ENCODE results near the gene ETNPPL. TPM values are rescaled to one million over a fixed set of nuclear protein-coding genes. Genes with fewer than 3 reads are reported as not detected.

The ETNPPL gene
- total and polyA plus RNA-seq, 2 of the 4 experiments (the other 2 are of a cell fraction) = not detected

DNA sequence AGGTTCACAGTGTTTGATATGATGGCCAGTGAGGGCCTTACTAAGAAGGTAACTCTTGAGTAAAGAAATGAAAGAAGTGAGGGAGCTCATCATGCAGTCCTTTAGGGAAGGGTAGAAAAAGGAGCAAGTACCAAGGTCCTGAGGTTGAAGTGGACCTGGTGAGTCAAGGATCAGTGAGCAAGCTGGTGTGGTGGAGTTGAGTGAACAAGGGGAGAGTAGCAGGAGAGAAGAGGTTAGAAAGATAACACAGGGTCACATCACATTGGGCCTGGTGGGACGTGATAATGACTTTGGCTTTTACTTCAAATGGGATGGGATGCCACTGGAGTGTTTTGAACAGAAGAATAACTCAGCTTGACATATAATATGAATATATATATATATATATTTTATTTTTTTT, 67.8 kb downstream of the ETNPPL start:
- Histone ChIP-seq H3K79me1 (ENCODE audit: low read depth in 1 of 2, low read length in 2 of 2) (no peaks in the 10 kb centered on the region), H3K27ac (ENCODE audit: insufficient read depth, low read length) (no peak overlapping the region), H3K14ac (replicated peaks; ENCODE audit: low read depth, low read length) (no peak overlapping the region), H4K5ac (ENCODE audit: low read depth, low read length) (no peak overlapping the region), H3K27me3 (ENCODE audit: control insufficient read depth, insufficient read depth, low read length) (peaks cover 1% of the 10 kb centered on the region), H2AK9ac (replicated peaks; ENCODE audit: low read depth, low read length, poor library complexity) (no peak overlapping the region), H3K18ac (ENCODE audit: low read depth, low read length) (no peak overlapping the region), H3K56ac (ENCODE audit: extremely low read depth, insufficient read depth, low read length) (no peak overlapping the region), H3K4me2 (ENCODE audit: low read depth, low read length) (no peak overlapping the region), H4K91ac (ENCODE audit: insufficient read depth, low read depth, low read length) (no peak overlapping the region), H4K20me1 (ENCODE audit: insufficient read depth, low read length) (no peaks in the 10 kb centered on the region), H3K9me3 (ENCODE audit: control insufficient read depth, insufficient read depth, low read length) (no peaks in the 10 kb centered on the region), H3K4me1 (ENCODE audit: control insufficient read depth, insufficient read depth, low read length) (no peaks in the 10 kb centered on the region), H3K9me1 (ENCODE audit: insufficient read depth, low read length) (no peaks in the 10 kb centered on the region), H3K9ac (ENCODE audit: low read depth, low read length) (no peak overlapping the region), H2BK120ac (ENCODE audit: low read depth, low read length) (no peak overlapping the region), H3K36me3 (ENCODE audit: control insufficient read depth, insufficient read depth, low read length) (no peaks in the 10 kb centered on the region), H2AFZ (replicated peaks; ENCODE audit: low read length, poor library complexity) (no peak overlapping the region), H3K4me3 (ENCODE audit: insufficient read depth, low read depth, low read length) (no peak overlapping the region), H2BK5ac (ENCODE audit: low read depth, low read length, poor library complexity, severe bottlenecking) (no peak overlapping the region), H3K23ac (ENCODE audit: low read depth, low read length) (no peak overlapping the region), H2AK5ac (ENCODE audit: low read depth, low read length) (no peak overlapping the region), H2BK20ac (ENCODE audit: low read depth, low read length) (no peak overlapping the region), H2BK15ac (ENCODE audit: low read depth, low read length) (no peak overlapping the region), H4K8ac (ENCODE audit: low read depth in 2 of 2, low read length in 2 of 2) (no peak overlapping the region), H3K4ac (ENCODE audit: low read depth, low read length) (no peak overlapping the region)
- intact Hi-C loops (cut with micrococcal nuclease) = no loop called here
- ChIA-PET POLR2A (ENCODE audit: unreplicated experiment) (no interaction called here), CTCF (no interaction called here)
- ATAC-seq (ENCODE audit: low read depth) (no peak), DNase-seq (no peak)
- WGBS, 2 experiments (ENCODE audit: extremely low coverage in 2 of 2, insufficient read length in 1 of 2) = no CpG with 5 or more reads among the region's 1 CpG
- in situ Hi-C loops (cut with MboI; ENCODE audit: low sequenced_read_pairs) = no loop called here
- TF ChIP-seq NFE2L2 (IDR thresholded peaks at IDR 0.05; ENCODE audit: low read depth, low read length) (no peak), CEBPB (IDR thresholded peaks at IDR 0.05; ENCODE audit: low read depth, low read length) (no peak), USF2 (IDR thresholded peaks at IDR 0.05; ENCODE audit: low read depth, low read length) (no peak), BHLHE40 (IDR thresholded peaks at IDR 0.05; ENCODE audit: low read depth, low read length) (no peak), CHD1 (IDR thresholded peaks at IDR 0.05; ENCODE audit: low read depth, low read length) (no peak), CTCF (conservative IDR thresholded peaks at IDR 0.05; ENCODE audit: low read depth, low read length) (no peak)
- BruUV-seq (replicated peaks) = no TSS peak
- dilution Hi-C loops (cut with HindIII; ENCODE audit: low sequenced_read_pairs, unreplicated experiment) = no loop called here
